Uterus (tissue), 4 donors: Measurements from ENCODE around the gene DSG2. TPM values are rescaled to one million over a fixed set of nuclear protein-coding genes. Genes with fewer than 3 reads are reported as not detected.

Experiments used
- DNase-seq, 2 donors: peaks; one replicate each; pipeline ENCODE4 v3.0.0-alpha.2; 2019 to 2020
- H3K27ac ChIP-seq, 2 donors: fragments of 200-600 bp; sonication (generic); 1 replicate in 1 of 2; 2 replicates in 1 of 2; pipeline ENCODE4 v1.5.1; 2016 to 2018
- H3K27me3 ChIP-seq, 2 donors: fragments of 200-600 bp; sonication (generic); one replicate each; pipeline ENCODE4 v1.5.1; 2018 to 2019; ENCODE audit warnings: control low read depth in 1 of 2
- H3K36me3 ChIP-seq, 2 donors: fragments of 200-600 bp; sonication (generic); one replicate each; pipeline ENCODE4 v1.5.1; 2019; ENCODE audit warnings: control low read depth in 1 of 2
- H3K4me1 ChIP-seq, 2 donors: fragments of 200-600 bp; sonication (generic); one replicate each; pipeline ENCODE4 v1.5.1; 2018 to 2019; ENCODE audit warnings: control low read depth in 1 of 2
- H3K4me3 ChIP-seq, 2 donors: fragments of 200-600 bp; sonication (generic); 1 replicate in 1 of 2; 2 replicates in 1 of 2; pipeline ENCODE4 v1.5.1; 2018 to 2019; ENCODE audit warnings: mild to moderate bottlenecking in 1 of 2
- H3K9me3 ChIP-seq, 2 donors: fragments of 200-600 bp; sonication (generic); one replicate each; pipeline ENCODE4 v1.5.1; 2019; ENCODE audit warnings: control low read depth in 1 of 2
- POLR2A ChIP-seq, 2 donors: fragments of 450-650 bp; IDR thresholded peaks; one replicate each; pipeline ENCODE4 v1.6.1; 2016; ENCODE audit warnings: antibody characterized with exemption in 2 of 2, mild to moderate bottlenecking in 1 of 2, moderate library complexity in 1 of 2
- intact Hi-C: fragments of 100-400 bp; cut with DNase I; formaldehyde crosslinking; loops from one replicate; pipeline ENCODE4 v1.15.1; 2023; ENCODE audit warnings: low total_unique reads
- total RNA-seq, 4 donors: library from RNA; depleted of rRNA in 3 of 4; stranded (reverse); fragments of >200 nt in 3 of 4; gene quantifications; one replicate each; pipeline versions ENCODE4 v1.1.0 to v1.2.4, GENCODE V29; 2014 to 2023
- TF ChIP-seq, protein P1 (sequence below), 4 experiments: fragments of 200-600 bp in 2 of 4; fragments of 450-650 bp in 2 of 4; sonication (generic) in 2 of 4; IDR thresholded peaks; one replicate each; pipeline ENCODE4 v1.5.1; 2016 to 2019; ENCODE audit warnings: antibody characterized with exemption in 4 of 4, mild to moderate bottlenecking in 2 of 4, moderate library complexity in 1 of 4
- donor health status: DM: yes; HTN: yes; CAD: no.

The DSG2 gene
- total RNA-seq, 4 donors from 2014 or later, result 3.5 to 25.0 (median 7.9) TPM

DNA sequence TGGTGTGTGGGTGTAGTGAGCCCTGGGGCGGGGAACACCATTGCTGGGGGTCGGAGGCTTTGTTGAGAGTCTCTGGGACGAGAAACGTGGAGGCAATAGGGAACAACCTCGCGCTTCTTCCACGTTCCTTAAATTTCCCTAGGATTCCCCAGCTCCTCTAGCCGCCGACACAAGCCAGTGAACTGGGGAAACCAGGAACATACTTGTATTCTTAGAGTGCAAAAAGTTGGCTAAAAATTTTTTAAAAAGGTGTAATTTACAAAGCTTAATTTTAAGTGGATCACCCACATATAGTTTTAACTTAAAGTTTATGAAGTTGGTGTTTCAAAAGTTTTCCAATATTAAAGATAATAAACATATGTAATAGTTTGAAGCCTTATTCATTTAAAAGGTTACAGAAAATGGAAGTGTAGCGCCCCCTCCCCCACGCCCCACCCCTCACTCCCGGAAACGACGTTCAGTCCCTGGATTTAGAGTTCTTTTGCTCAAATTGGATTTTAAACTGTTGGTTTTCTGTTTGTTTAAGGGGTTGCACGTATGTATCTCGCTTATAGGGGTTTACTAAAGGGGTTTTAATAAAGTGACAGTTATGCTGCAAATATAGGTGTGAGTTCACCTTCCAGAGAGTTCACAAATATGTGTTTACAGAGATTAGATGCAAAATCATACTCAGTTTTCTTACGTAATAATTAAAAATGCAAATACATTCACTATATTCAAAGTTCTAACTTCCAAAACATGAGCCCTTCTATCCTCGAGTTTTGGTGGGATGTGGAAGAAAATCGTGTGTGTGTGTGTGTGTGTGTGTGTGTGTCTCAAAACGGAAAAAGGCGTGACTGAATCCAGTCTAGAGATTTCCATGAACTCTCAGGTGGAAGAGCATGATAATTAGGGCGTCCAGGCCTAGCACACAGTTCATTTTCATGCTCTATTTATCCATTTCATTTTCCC lies 872 bp downstream of the DSG2 start:
- Histone ChIP-seq H3K27me3 (no peaks in the 10 kb centered on the region), H3K4me1 (no peaks in the 10 kb centered on the region), H3K4me3 (peak overlapping the region; percentile 36 to 52), H3K9me3 (no peaks in the 10 kb centered on the region), H3K27ac (peak overlapping the region in 1 of 2 donors; percentile 48), H3K36me3 (no peaks in the 10 kb centered on the region)
- no peak for DNase-seq
- no peak for TF ChIP-seq POLR2A (IDR thresholded peaks at IDR 0.05)
- TF ChIP-seq, protein P1, sequence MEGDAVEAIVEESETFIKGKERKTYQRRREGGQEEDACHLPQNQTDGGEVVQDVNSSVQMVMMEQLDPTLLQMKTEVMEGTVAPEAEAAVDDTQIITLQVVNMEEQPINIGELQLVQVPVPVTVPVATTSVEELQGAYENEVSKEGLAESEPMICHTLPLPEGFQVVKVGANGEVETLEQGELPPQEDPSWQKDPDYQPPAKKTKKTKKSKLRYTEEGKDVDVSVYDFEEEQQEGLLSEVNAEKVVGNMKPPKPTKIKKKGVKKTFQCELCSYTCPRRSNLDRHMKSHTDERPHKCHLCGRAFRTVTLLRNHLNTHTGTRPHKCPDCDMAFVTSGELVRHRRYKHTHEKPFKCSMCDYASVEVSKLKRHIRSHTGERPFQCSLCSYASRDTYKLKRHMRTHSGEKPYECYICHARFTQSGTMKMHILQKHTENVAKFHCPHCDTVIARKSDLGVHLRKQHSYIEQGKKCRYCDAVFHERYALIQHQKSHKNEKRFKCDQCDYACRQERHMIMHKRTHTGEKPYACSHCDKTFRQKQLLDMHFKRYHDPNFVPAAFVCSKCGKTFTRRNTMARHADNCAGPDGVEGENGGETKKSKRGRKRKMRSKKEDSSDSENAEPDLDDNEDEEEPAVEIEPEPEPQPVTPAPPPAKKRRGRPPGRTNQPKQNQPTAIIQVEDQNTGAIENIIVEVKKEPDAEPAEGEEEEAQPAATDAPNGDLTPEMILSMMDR (IDR thresholded peaks at IDR 0.05), result no peak
- intact Hi-C loops, result no loop called here

DNA sequence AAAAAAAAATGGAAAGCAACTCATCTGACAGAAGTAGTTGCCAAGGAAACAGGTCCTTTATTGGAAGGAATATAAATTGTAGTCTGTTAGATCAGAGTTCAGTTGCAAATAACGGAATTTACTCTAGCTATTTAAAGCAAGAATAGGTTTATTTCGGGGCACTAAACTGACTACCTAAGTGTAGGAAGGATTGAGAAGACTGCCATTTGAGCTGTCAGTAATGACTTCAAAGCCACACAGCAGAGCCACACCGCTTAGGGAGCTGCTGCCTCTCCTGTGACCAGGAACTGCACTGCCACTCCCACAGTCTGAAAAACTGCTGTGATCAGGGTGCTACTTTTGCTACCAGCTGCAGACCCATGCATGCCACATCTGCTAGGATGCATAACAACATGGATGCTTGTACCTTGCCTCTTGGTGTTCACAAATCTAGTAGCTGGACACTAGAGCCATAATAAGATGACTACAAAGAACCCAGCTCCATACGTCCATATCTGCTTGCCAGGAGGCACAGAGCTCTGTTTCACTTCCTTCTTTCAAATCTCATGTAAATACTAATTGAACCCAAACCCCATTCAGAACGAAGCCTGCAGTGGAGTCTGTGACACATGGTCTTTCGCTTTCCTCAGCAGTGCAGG lies 2.2 kb downstream of the DSG2 start:
- intact Hi-C loops, result no loop called here
- Histone ChIP-seq H3K9me3 (no peaks in the 10 kb centered on the region), H3K27me3 (no peaks in the 10 kb centered on the region), H3K4me3 (no peak overlapping the region), H3K27ac (no peak overlapping the region), H3K36me3 (no peaks in the 10 kb centered on the region), H3K4me1 (no peaks in the 10 kb centered on the region)
- TF ChIP-seq, protein P1 (IDR thresholded peaks at IDR 0.05), result no peak
- no peak for TF ChIP-seq POLR2A (IDR thresholded peaks at IDR 0.05)
- DNase-seq, result no peak

GRCh38 chr18:31503011-31503410 lies 5.0 kb downstream of the DSG2 start:
- Histone ChIP-seq H3K4me3 (no peak overlapping the region), H3K9me3 (no peaks in the 10 kb centered on the region), H3K4me1 (no peaks in the 10 kb centered on the region), H3K27me3 (no peaks in the 10 kb centered on the region), H3K27ac (no peak overlapping the region), H3K36me3 (no peaks in the 10 kb centered on the region)
- TF ChIP-seq POLR2A (IDR thresholded peaks at IDR 0.05), result no peak
- TF ChIP-seq, protein P1 (IDR thresholded peaks at IDR 0.05), result no peak
- intact Hi-C loops, result no loop called here
- no peak for DNase-seq

GRCh38 chr18:31504455-31505147 lies 6.6 kb downstream of the DSG2 start:
- no peaks in the 10 kb centered on the region for H3K36me3 ChIP-seq
- TF ChIP-seq POLR2A (IDR thresholded peaks at IDR 0.05), result no peak
- no peaks in the 10 kb centered on the region for H3K4me1 ChIP-seq
- intact Hi-C loops, result no loop called here
- no peak for DNase-seq
- H3K4me3 ChIP-seq, result no peak overlapping the region
- no peak overlapping the region for H3K27ac ChIP-seq
- H3K27me3 ChIP-seq, result no peaks in the 10 kb centered on the region
- H3K9me3 ChIP-seq, result no peaks in the 10 kb centered on the region

GRCh38 chr18:31505156-31505555 lies 7.2 kb downstream of the DSG2 start:
- no peak for DNase-seq
- H3K4me1 ChIP-seq, result no peaks in the 10 kb centered on the region
- H3K4me3 ChIP-seq, result no peak overlapping the region
- H3K27me3 ChIP-seq, result no peaks in the 10 kb centered on the region
- no peaks in the 10 kb centered on the region for H3K36me3 ChIP-seq
- H3K27ac ChIP-seq, result no peak overlapping the region
- H3K9me3 ChIP-seq, result no peaks in the 10 kb centered on the region
- no peak for TF ChIP-seq POLR2A (IDR thresholded peaks at IDR 0.05)
- TF ChIP-seq, protein P1 (IDR thresholded peaks at IDR 0.05), result no peak
- intact Hi-C loops, result no loop called here
